ENCODE data around the gene GPC3.
"Not testable (repeated sequence)": the region's sequence is repeated elsewhere in the genome, so short reads cannot be mapped to it uniquely, and the experiment has no call there.

The GPC3 gene

GRCh38 chrX:133550665-133551485 is 434.5 kb downstream of the GPC3 start:
- DNase-seq (ENCODE audit: low spot score) = no peak

GRCh38 chrX:133549295-133549933 is 436.0 kb downstream of the GPC3 start:
- DNase-seq (ENCODE audit: low spot score) = no peak

- no peak for DNase-seq (ENCODE audit: low spot score)
These were observed 439.0 kb downstream of the GPC3 start for GRCh38 chrX:133546441-133546840.

GRCh38 chrX:133544778-133545177 is 440.6 kb downstream of the GPC3 start:
- DNase-seq (ENCODE audit: low spot score) = no peak

GRCh38 chrX:133544115-133544514 is 441.3 kb downstream of the GPC3 start:
- DNase-seq (ENCODE audit: low spot score) = no peak

GRCh38 chrX:133543654-133544053 is 441.7 kb downstream of the GPC3 start:
- no peak for DNase-seq (ENCODE audit: low spot score)

- no peak for DNase-seq (ENCODE audit: low spot score)
These were observed 442.9 kb downstream of the GPC3 start for GRCh38 chrX:133542476-133542875.

- DNase-seq (ENCODE audit: low spot score) = no peak
These were observed 444.4 kb downstream of the GPC3 start for GRCh38 chrX:133541021-133541420.

- DNase-seq (ENCODE audit: low spot score) = no peak
These were observed 447.2 kb downstream of the GPC3 start for GRCh38 chrX:133538148-133538547.

GRCh38 chrX:133537142-133537541 is 448.3 kb downstream of the GPC3 start:
- no peak for DNase-seq (ENCODE audit: low spot score)

GRCh38 chrX:133535066-133535465 is 450.3 kb downstream of the GPC3 start:
- DNase-seq (ENCODE audit: low spot score) = no peak

- DNase-seq (ENCODE audit: low spot score) = no peak
These were observed 451.2 kb downstream of the GPC3 start for GRCh38 chrX:133534172-133534571.

- no peak for DNase-seq (ENCODE audit: low spot score)
These were observed 452.1 kb downstream of the GPC3 start for GRCh38 chrX:133533249-133533648.

- no peak for DNase-seq (ENCODE audit: low spot score)
These were observed 454.4 kb downstream of the GPC3 start for GRCh38 chrX:133530960-133531359.

GRCh38 chrX:133529578-133529977 is 455.8 kb downstream of the GPC3 start:
- no peak for DNase-seq (ENCODE audit: low spot score)

- DNase-seq (ENCODE audit: low spot score) = no peak
These were observed 457.6 kb downstream of the GPC3 start for GRCh38 chrX:133527825-133528224.

- DNase-seq (ENCODE audit: low spot score) = no peak
These were observed 458.0 kb downstream of the GPC3 start for GRCh38 chrX:133527415-133527814.

GRCh38 chrX:133526773-133527172 is 458.6 kb downstream of the GPC3 start:
- DNase-seq (ENCODE audit: low spot score) = not testable (repeated sequence)

- no peak for DNase-seq (ENCODE audit: low spot score)
These were observed 461.9 kb downstream of the GPC3 start for GRCh38 chrX:133523526-133523925.

- DNase-seq (ENCODE audit: low spot score) = no peak
These were observed 462.3 kb downstream of the GPC3 start for GRCh38 chrX:133523081-133523487.

- DNase-seq (ENCODE audit: low spot score) = no peak
These were observed 468.7 kb downstream of the GPC3 start for GRCh38 chrX:133516686-133517085.

GRCh38 chrX:133514486-133514885 is 470.9 kb downstream of the GPC3 start:
- no peak for DNase-seq (ENCODE audit: low spot score)

GRCh38 chrX:133513123-133513522 is 472.3 kb downstream of the GPC3 start:
- no peak for DNase-seq (ENCODE audit: low spot score)

- DNase-seq (ENCODE audit: low spot score) = no peak
These were observed 474.4 kb downstream of the GPC3 start for GRCh38 chrX:133511041-133511440.
